Kidney epithelial cell (primary cell): ENCODE data around the gene AKAP7. TPM values are rescaled to one million over a fixed set of nuclear protein-coding genes. Genes with fewer than 3 reads are reported as not detected.

Source experiments
- DNase-seq: peaks from one replicate; pipeline ENCODE4 v3.0.0-alpha.2; 2010; ENCODE audit warnings: low read depth
- H3K27me3 ChIP-seq: 2 replicates; pipeline ENCODE4 v1.6.0; 2011; ENCODE audit warnings: low read length; ENCODE audit not compliant: control insufficient read depth, insufficient read depth
- H3K36me3 ChIP-seq: 2 replicates; pipeline ENCODE4 v1.5.1; 2011; ENCODE audit warnings: low read length; ENCODE audit not compliant: control insufficient read depth, insufficient read depth
- H3K4me3 ChIP-seq: 2 replicates; pipeline ENCODE4 v1.5.1; 2011; ENCODE audit warnings: low read depth, mild to moderate bottlenecking, control low read depth, low read length
- total RNA-seq: library from RNA; depleted of rRNA; stranded (reverse); fragments of >200 nt; gene quantifications from 2 replicates; pipeline ENCODE4 v1.2.3, GENCODE V29; 2015
- TF ChIP-seq, protein P1 (sequence below): IDR thresholded peaks from 2 replicates; pipeline ENCODE4 v1.5.1; 2011; ENCODE audit warnings: mild to moderate bottlenecking, moderate library complexity, low read length, control low read depth, inconsistent platforms; ENCODE audit not compliant: insufficient read depth, poor library complexity, severe bottlenecking

Gene AKAP7
- total RNA-seq, 1 donor from 2014 or later = 4.2 TPM

DNA sequence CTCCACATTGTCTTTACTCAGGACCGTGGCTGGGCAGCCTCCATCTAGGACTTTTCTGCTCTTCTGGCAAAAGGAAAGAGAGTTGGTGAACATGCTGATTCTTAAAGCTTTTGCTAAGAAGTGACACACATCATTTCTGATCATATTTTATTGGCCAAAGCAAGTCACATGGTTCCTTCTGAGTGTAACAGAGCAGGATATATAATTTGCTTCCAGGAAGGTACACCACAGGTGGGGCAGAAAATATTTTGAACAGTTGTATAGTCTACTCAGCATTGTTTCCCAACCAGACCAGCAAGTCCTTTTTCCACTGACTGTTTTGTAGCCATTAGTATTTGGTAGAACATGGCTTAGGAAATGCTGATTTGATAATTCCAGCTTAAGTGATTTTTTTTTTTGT, 73.5 kb downstream of the AKAP7 start:
- H3K4me3 ChIP-seq = no peak overlapping the region
- no peaks in the 10 kb centered on the region for H3K36me3 ChIP-seq
- no peaks in the 10 kb centered on the region for H3K27me3 ChIP-seq
- DNase-seq = no peak
- TF ChIP-seq, protein P1, sequence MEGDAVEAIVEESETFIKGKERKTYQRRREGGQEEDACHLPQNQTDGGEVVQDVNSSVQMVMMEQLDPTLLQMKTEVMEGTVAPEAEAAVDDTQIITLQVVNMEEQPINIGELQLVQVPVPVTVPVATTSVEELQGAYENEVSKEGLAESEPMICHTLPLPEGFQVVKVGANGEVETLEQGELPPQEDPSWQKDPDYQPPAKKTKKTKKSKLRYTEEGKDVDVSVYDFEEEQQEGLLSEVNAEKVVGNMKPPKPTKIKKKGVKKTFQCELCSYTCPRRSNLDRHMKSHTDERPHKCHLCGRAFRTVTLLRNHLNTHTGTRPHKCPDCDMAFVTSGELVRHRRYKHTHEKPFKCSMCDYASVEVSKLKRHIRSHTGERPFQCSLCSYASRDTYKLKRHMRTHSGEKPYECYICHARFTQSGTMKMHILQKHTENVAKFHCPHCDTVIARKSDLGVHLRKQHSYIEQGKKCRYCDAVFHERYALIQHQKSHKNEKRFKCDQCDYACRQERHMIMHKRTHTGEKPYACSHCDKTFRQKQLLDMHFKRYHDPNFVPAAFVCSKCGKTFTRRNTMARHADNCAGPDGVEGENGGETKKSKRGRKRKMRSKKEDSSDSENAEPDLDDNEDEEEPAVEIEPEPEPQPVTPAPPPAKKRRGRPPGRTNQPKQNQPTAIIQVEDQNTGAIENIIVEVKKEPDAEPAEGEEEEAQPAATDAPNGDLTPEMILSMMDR = no peak

DNA sequence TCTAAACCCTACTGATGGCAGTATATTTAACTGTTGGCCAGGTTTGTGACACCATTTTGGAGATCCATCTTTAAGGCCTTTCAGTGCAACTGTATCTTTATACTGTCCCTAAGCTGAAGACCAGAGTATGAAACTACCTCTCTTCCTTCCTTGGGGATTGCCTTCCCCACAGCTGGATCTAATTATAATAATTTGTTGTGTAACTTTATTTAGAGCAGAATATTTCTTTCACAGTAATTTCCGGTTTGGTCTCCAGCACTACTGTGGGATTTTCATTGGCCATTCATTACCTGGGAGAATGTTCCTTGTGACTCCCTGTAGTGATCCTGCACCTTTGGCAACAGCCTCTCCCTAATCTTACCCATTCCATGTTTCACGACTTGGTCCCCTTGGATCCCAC, 75.2 kb downstream of the AKAP7 start:
- TF ChIP-seq, protein P1 = no peak
- Histone ChIP-seq H3K4me3 (no peak overlapping the region), H3K27me3 (no peaks in the 10 kb centered on the region), H3K36me3 (no peaks in the 10 kb centered on the region)
- no peak for DNase-seq

DNA sequence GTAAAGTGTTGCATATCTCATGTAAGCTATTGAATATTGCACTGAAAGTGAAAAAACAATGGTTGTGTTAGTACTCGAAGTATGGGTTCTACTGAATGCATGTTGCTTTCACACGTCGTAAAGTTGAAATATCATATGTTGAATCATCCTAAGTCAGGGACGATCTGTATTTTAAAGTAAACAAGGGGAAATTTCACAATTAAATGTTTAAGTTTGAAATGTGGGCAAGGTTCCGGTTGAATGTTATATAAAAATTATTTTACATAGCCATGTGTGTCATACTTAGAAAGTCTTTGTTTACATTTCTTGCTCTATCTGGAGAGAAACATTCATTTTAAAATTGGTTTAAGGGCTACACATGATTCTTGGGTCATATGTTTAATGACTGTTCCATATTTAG, 76.8 kb downstream of the AKAP7 start:
- no peak for DNase-seq
- TF ChIP-seq, protein P1 = no peak

DNA sequence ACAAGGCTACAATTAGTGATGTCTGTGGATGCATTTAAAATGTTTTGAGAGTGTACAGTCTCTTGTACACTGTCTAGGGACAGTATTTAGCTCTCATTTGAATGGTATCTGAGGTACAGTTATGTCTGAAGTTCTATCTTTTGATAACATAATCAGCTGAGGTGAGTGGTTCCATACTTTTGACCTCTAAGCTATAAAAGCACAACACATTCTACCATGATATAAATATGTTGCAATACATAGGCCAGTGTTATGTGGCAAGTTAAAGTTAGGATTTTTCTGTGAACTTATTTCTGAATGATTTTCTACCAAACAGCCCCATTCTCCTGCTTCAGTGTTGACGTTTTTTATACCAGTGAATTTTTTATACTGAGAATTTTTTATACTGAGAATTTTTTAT, 77.6 kb downstream of the AKAP7 start:
- TF ChIP-seq, protein P1 = no peak
- Histone ChIP-seq H3K36me3 (no peaks in the 10 kb centered on the region), H3K4me3 (no peak overlapping the region), H3K27me3 (no peaks in the 10 kb centered on the region)
- DNase-seq = no peak

More for the DNA sequence above, 76.8 kb downstream of the AKAP7 start:
- H3K27me3 ChIP-seq = no peaks in the 10 kb centered on the region
- H3K4me3 ChIP-seq = no peak overlapping the region
- H3K36me3 ChIP-seq = no peaks in the 10 kb centered on the region

DNA sequence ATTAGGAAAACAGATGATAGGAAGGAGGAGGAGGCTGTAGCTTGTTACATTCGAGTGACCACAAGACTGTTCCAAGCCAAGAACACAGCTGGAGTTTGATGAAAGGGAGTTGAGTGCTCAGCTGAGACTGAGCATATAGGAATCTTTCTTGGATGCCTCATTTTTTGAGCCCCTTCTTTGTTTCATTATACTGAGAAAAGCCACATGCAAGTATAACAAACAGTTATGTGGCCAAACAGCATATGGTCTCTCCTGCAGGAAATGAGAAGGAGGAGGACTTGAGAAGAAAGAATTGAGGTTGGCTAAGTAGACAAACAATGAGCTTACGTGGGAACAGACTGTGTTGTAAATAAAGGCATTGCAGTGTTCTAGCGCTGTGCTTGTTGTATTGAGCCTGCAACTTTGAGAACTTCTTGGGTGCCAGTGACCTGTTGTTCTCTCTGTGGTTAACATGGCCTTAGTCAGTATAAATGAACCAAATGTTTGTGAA, 78.3 kb downstream of the AKAP7 start:
- no peak overlapping the region for H3K4me3 ChIP-seq
- H3K36me3 ChIP-seq = no peaks in the 10 kb centered on the region
- TF ChIP-seq, protein P1 = no peak
- no peaks in the 10 kb centered on the region for H3K27me3 ChIP-seq
- DNase-seq = no peak

DNA sequence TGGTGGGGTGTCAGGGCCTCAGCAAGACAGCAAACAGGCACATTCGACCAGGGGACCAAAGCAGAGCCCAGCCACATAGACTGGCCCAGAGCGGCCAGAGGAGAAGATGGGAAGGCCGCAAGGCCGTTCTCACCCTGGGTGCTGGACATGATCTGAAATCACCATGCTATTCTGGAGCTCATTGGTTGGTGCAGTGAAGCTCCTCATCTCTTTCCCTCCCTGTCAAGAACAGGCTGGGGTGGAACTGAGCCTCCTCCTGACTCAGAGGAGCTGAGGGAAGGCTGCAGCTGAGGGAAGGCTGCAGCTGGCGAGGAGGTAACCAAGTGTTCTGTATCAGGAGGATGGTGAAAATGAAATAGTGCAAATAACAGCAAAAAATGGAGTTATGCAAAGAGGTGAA, 80.0 kb downstream of the AKAP7 start:
- no peak overlapping the region for H3K4me3 ChIP-seq
- DNase-seq = no peak
- no peaks in the 10 kb centered on the region for H3K36me3 ChIP-seq
- TF ChIP-seq, protein P1 = no peak
- H3K27me3 ChIP-seq = no peaks in the 10 kb centered on the region
